H1 (cell line): ENCODE measurements around the gene MCC. TPM values are rescaled to one million over a fixed set of nuclear protein-coding genes. Genes with fewer than 3 reads are reported as not detected.

Experiments used
- CTCF ChIP-seq, 3 experiments: IDR thresholded peaks; 1 replicate in 2 of 3; 2 replicates in 1 of 3; pipeline versions ENCODE4 v1.5.1 to v1.6.1; 2011; ENCODE audit warnings: low read length in 3 of 3, mild to moderate bottlenecking in 3 of 3, inconsistent platforms in 2 of 3, low read depth in 1 of 3, moderate library complexity in 1 of 3; ENCODE audit not compliant: insufficient read depth in 1 of 3; ENCODE audit errors: control extremely low read depth in 1 of 3
- NRF1 ChIP-seq: IDR thresholded peaks from 2 replicates; pipeline ENCODE4 v1.6.1; 2011; ENCODE audit warnings: mild to moderate bottlenecking, low read depth, low read length, improper control_type of control experiment
- POLR2A ChIP-seq, 2 experiments: IDR thresholded peaks; 1 replicate in 1 of 2; 2 replicates in 1 of 2; pipeline ENCODE4 v1.6.1; 2011; ENCODE audit warnings: low read depth in 2 of 2, low read length in 2 of 2, mild to moderate bottlenecking in 2 of 2; ENCODE audit errors: control extremely low read depth in 1 of 2
- polyA plus RNA-seq, 7 experiments: library from polyadenylated mRNA; depleted of rRNA in 3 of 7; stranded (reverse) in 5 of 7; unstranded in 2 of 7; fragments of >200 nt in 5 of 7; fragments of 200-250 nt in 2 of 7; gene quantifications; 1 replicate in 5 of 7; 2 replicates in 1 of 7; 4 replicates in 1 of 7; pipeline versions ENCODE4 v1.2.1 to v1.2.3, GENCODE V29; 2011 to 2013; ENCODE audit warnings: missing spikeins in 2 of 7, mixed read lengths in 2 of 7
- total RNA-seq: library from RNA; stranded (reverse); fragmentation: NEBNext Ultra II Directional; extraction: Animal tissue kit (Norgen Biotek cat#: 25700); gene quantifications from 2 replicates; pipeline ENCODE4 v1.2.1, GENCODE V29; 2021

The MCC gene
- total and polyA plus RNA-seq, 2 of the 8 experiments (the other 6 are each of a cell fraction or from before 2014, with no cell fraction given), result 2.6 to 18.3 TPM

DNA sequence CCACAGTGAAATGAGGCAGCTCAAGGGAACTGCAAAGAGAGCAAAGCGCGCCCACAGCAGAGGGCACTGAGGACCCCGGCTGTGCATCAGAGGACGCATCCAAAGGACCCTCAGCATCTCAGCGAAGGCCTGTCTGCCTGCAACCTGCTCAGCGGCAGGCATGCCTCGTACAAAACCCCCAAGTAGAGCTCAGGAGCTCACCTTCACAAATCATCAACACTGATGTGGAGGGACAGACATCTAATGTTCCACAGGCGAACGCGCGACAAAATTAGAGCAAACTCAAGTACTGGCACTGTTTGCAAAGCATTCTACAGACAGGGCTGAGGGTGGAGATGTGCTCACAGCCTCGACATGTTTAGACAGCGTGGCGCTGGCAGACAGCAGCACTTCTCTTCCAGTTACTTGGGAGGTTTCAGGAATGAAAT is 430.7 kb downstream of the MCC start (continued):
- TF ChIP-seq CTCF (IDR thresholded peaks at IDR 0.05; ENCODE audit: control extremely low read depth in 1 of 3, insufficient read depth in 1 of 3, low read depth in 1 of 3, low read length in 3 of 3) (peak in 2 of 3 experiments; percentile 22 to 32; a peak in 2 of 4 replicates), POLR2A (IDR thresholded peaks at IDR 0.05; ENCODE audit: control extremely low read depth in 1 of 2, low read depth in 2 of 2, low read length in 2 of 2) (no peak), NRF1 (no peak)
